ENCODE results near the gene TMEM174.
A peak's percentile ranks its signal among the peaks of the same experiment; 100 is the strongest.

TMEM174 gene, protein sequence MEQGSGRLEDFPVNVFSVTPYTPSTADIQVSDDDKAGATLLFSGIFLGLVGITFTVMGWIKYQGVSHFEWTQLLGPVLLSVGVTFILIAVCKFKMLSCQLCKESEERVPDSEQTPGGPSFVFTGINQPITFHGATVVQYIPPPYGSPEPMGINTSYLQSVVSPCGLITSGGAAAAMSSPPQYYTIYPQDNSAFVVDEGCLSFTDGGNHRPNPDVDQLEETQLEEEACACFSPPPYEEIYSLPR

DNA sequence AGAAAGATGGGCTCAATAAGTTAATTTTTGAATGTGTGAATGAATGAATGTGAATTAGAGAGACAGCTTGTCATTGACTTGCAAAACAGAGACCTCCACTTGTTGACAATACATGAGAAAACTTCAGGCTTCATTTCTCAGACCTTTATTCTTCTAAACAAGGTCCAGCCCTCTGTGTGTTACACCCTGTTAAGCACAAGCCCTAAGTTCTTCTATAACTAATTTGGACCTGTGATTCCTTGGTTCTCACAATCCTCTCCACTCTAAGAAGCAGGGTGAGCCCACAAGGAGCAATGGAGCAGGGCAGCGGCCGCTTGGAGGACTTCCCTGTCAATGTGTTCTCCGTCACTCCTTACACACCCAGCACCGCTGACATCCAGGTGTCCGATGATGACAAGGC lies at the start of gene TMEM174:
Gene TMEM174, plus strand, starts transcription at position 243 of the 400 bp plus-strand sequence. Its CDS starts 51 bp downstream, at position 294.
- DNase-seq, result no peak

DNA sequence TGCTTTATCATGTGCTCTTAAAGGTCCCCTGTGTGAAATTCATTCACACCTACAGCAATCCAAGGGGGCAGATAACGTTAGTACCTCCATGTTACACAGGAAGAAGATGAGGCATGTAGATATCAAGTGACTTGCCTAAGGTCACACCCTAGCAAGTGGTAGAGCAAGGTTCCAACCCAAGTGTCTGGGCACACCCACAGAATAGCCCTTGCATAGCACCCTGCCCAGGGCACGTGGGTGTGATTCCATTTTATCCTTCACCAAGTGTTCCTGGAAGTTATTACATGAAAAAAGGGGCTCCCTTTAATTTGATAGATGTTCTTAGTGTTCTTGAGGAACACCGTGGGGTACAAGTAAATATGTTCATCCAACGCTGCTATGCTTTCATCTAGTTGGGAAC lies 47.7 kb upstream of the TMEM174 start:
- no peak for DNase-seq

DNA sequence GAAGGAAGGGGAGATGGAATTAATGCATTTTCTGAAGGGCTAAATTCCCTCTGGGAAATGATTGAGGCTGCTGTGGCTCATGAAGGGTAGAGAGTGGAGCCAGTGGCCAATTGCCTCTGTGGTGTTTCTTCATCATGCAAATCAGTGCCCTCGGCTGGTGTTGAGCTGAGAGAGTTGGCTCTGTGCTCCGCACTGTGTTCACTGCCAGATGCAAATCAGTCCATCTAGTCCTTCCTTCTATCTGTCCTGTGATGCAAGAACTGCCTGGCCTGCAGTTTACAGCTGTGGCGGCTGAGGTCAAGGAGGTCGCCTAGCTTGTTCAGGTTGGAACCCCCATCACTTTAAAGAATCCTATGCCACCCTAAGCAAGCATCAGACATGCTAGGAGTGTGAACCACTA lies 46.6 kb upstream of the TMEM174 start:
- no peak for DNase-seq

DNA sequence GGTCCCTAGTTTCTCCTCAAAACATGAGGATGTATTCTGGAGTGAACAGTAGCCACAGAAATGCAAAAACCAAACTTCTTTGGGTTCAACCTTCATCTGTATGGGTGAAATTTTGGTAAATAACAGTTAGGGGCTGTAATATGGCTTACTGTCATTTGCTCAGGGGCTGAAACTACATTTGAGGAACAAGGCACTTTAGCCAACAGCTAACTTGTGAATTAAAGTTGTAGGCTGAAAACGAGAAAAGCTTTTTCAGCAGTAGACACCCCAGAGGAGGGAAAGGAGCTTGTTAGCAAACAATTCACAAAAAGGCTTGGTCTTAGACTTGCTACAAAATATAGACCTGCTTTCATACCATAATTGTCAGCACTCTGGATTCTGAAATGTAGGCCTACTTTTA lies 46.0 kb upstream of the TMEM174 start:
- no peak for DNase-seq

DNA sequence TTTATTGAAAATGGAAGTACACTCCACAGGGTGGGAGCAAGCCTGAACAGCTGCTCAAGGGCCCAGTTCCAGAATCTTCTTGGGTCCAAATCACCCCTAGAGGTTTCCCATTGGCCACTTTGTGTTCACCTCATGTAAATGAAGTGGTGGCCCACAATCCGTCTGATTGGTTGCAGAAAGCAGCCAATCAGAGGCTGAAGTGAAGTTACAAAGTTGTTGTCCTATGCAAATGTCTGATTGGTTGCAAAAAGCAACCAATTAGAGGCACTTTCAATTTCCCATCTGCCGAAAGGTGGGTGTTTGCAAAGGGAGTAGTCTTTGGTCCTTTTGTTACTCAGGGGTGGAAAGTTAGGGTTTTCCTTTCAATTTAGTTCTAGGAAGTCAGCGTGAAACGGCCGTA lies 43.9 kb upstream of the TMEM174 start:
- no peak for DNase-seq

DNA sequence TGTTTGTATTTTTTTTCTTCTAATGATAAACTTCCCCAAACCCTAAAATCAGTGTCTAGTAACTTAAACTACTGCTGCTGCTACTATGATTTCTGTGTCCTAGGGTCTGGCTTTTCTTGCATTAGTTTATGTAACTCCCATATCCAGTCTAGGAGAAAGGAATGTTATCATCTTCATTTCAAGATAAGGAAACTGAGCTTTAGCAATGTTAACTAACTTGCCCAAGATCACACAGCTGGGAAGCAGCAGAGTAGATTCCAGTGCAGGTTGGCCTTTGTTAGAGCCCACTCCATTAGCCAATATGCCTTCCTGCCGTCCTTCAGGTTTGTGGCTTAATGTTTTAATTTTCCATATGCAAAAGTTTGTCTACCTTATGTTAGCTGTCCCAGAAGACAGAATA lies 42.2 kb upstream of the TMEM174 start:
- DNase-seq, result no peak

DNA sequence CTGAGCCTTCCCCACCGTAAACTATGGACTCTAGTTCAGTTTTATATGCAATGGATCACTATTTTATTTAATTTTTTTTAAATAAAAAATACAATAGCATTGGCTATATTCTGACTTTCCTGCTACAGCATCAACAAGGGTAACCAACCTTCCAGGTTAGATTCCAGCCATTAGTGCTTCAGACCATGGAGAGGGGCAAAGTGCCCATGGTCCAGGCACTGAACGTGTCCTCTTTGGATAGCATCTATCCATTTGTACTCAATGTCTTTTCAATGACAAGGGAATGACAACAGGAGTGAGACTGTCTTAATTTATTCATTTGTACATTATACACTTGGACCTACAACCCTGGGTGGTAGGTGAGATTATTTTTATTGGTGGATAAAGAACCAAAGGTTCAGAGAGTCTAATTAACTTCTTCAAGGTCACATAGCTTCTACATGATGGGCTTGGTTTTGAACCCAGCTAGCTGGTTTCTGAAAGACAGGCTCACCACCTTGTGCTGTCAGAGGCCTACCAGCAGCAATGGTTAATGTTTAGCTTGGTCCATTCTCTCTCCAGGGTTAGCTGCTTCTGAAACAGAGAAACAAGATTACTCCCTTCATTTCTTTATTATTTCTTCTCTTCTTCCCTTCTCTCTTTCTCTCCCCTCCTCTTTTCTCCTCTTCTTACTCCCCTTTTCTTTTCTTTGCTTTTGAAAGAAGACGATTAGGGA lies 41.1 kb upstream of the TMEM174 start:
- DNase-seq, result no peak

DNA sequence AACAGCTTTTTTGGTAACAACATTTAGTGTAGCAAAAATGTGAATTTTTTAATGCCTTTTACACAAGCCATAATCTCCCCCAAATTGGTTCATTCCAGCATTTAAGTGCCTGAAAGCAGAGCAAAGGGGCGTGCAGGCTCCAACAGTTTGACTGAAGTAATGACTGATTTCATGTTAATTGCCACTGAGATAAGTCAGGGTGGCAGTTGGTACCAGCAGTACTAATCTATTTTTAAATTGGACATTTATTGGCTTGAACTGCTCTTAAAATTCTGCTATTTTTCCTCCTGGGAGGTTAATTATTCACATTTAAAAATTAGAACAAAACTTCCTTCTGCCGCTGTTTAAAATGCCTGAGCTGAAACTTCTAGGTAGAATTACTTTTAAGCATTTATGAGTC lies 40.2 kb upstream of the TMEM174 start:
- no peak for DNase-seq

DNA sequence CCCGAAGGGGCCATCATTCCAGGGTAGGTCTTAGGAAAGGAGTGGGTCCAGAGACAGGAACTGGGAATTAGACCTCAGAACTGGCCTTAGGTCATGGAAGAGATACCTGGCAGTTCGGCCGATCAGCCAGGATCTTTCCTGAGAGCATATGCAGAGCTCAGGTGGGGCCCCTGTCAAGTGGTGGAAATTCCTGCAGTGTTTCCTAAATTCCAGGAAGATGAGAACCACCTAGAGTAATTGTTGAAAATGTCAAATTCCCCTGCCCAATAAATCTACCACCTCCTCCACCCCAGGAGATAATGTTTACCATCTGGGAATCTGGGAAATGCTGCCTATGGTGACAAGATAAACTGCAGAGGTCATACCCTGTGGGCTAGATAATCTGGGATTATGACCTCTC lies 38.0 kb upstream of the TMEM174 start:
- no peak for DNase-seq

DNA sequence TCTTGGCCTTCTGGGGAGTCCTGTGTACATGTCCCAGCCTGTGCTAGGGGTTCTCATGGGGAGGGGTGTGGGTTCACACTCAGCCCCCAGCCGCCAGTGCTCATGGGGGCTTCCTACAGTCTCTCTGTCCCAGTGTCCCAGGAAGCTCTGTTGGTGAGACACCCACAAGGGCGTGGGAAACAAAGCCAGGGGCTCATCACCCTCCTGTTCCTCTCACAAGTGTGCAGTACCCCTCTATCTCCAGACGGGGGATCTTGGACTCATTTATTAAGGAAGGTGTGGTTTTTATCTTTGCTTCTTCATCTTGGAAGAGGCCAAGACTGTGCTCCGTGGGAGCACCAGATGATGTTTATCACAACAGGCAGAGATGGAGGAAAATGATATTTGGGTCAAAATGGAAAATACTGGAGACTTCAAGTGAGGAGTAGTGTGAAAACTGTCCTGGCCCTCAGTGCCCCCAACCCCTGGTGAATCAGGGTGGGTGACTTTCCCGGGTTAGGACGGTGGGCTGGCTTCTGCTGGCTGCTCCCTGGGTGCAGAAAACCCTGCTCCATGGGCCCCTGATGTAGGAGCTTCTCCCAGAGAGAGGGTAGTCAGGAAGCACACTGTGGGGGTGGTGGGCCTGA lies 37.5 kb upstream of the TMEM174 start:
- DNase-seq, result peak; percentile 10

DNA sequence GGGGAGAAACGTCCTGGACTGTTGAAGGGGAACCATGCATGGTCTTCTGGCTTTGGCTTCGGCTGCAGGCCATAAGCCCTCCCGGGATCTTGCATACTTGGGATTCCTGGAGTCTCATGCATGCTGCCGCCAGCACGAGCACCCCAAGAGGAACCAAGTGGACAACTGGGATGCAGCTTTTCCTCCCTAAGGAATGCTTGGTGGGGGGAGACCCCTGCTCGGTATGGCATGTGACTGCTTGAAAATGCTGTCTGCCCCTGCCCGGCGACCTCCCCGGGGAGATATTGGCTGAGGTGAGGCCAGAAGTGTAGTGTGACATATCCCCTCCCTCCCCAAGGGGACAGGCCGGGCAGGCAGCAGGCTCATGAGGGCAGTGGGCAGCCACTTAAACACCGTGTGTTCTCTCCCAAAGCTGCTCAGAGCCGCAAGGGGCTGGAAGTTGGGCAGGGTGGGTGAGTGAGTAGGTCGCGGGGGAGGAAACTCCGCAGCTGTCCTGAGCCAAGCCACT lies 36.9 kb upstream of the TMEM174 start:
- no peak for DNase-seq

DNA sequence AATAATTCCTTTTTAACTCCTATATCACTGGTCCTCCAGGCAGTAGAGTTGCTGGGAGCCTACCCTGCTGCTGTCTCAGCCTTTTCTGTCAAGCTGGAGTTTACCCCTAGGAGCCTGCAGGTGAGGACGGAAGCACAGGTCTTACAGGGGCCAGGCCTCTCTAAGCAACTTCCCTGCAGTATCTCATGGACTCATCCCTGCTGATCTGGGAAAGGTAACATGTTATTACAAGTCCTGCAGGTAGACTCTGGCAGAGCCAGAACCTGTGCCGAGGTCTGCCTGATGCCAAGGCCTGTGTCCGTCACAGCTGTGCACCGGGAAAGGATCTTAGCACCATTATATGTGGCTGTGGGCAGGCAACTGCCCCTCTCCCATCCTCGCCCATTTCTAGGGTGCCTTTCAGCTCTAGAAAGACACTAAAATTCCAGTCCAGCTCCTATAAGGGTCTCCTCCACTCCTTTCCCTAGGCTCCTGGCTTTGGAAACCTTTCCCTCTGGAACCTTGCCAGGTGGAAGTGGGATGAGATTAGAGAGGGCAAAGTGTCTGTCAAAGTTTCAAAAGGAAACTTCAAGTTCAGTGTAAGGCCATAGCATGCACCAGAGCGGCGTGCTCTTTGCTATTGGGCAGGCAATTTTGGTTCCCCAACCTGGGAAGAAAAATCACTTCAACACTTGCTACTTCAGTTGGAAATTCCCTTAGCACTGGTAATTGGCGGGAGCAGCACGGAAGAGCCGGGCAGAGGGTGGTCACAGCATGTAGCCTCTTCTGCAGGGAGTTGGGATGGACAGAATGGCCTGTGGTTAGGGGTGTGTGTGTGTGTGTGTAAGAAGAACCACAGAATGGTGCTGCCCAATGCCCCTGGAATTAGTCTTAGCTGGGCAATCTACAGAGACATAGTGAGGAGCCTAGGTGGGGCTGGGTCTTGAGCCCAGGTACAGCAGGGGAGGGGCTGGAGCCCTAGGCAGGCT lies 35.1 kb upstream of the TMEM174 start:
- DNase-seq, result no peak

DNA sequence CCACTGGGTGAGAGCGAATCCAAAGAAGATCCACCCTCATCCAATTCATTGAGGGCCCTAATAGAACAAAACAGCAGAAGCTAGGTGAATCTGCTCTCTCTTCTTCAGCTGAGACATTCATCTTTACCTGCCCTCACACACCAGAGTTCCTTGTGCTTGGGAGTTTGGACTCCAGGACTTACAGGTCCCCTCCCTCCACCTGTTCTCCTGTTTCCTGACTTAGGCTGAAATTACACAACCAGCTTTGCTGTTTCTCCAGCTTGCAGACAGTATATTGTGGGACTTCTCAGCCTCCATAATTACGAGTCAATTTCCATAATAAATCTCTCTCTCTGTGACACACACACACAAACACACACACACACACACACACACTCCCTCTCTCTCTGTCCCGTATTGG lies 33.5 kb upstream of the TMEM174 start:
- no peak for DNase-seq

DNA sequence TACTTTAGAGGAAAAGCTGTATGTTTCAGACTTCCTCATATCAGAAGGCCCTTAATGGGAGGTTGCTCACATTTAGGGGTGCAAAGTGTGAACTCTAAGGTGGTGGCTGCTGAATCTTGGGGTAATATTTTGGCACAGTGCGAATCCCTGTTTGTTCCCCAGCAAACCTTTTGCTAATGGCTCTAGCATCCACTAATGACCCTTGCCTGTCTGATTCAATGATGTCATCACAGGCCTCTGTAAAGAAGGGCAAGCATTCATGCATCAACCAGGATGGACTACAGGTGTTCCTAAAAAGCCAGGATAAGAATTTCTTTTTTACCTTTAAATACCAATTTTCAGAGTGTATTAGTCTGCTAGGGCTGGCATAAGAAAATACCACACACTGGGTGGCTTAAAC lies 32.2 kb upstream of the TMEM174 start:
- no peak for DNase-seq

DNA sequence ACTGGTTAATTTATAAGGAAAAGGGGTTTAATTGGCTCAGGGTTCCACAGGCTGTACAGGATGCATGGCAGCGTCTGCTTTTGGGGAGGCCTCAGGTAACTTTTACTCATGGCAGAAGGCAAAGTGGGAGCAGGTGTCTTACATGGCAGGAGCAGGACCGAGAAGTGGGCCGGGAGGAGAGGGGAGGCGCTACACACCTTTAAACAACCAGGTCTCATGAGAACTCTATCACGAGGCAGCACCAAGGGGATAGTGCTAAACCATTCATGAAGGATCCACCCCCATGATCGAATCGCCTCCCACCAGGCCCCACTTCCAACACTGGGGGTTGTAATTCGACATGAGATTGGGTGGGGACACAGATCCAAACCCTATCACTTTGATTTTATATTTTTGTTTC lies 31.0 kb upstream of the TMEM174 start:
- DNase-seq, result no peak

DNA sequence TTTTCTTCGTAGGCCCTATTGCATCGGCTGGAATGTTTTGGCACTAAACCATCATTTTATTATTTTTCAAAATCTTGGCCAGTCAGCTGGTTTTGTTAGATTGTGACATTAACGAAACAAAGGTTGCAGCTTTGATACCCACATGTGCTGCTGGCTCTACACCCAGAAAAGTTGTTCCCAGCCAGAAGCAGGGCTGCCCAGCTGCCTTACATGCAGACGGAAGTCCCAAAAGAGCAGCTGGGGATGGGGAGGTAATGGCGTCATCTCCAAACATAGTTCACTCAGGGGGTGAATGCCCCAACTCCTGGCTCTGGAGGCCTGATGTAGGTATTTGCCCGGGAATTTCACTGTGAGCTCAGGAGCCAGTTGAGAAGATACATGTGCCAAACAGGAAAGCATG lies 29.3 kb upstream of the TMEM174 start:
- no peak for DNase-seq

DNA sequence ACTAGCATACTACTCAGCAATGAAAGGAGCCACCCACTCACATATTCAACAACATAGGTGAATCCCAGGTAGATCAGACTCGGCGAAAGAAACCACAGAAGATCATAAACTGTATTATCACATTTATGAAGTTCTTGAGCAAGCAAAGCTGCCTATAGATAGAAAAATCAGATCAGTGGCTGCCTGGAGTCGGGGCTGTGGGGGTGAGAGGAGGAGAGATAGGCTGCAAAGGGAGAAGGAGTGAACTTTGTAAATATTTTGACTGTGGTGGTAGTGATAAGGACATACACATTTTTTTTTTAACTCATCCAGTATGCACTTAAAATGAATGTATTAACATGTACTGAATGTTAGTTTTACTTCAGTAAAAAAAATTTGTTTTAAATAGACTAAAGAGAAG lies 23.5 kb upstream of the TMEM174 start:
- DNase-seq, result no peak

DNA sequence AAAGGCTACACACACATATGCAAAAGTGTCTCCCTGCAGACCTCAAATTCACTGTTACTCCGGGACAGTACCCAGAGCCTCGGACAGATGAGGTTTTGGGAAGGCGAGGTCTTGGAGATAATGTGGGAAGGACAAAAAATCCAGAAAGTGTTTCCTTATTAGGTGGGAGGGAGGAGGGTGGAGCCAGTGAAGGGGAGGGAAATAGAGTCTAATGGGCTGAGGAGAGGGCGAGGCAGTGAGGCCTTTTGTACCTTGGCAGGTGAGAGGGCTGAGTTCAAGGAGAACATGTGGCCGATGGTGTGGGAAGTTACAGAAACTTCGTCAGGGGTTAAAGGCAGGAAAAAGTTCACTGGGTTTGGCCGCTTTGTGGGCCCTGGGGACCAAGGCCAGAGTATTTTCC lies 22.1 kb upstream of the TMEM174 start:
- DNase-seq, result no peak

DNA sequence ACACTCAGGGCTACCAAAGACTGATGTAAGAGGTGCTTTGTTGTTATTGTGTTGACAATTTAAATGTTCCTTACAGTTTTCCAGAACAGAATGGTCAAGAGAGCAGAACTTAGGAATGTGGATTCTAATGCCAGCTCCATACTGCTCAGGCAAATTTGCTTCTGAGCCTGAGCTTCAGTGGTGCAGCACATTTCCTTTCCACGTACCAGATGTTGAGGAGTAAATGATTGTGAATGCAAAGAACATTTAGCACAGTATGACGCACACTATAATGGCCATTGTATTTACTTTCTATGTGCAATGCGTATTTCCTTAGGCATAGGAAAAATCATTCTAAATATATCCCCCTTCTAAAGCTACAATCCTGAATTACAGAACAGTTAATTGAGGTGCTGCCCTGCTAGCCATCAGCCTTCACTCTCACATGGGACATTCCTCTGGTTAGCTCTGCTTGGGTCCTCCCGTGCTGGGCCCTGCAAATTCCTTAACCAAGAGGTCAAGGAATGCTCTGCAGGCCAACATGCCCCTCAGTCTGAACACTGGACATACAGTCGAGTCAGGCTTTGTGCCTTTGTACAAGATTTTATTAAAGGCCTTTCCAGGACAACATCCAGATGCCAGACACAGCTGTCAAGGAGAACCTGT lies 21.1 kb upstream of the TMEM174 start:
- no peak for DNase-seq

DNA sequence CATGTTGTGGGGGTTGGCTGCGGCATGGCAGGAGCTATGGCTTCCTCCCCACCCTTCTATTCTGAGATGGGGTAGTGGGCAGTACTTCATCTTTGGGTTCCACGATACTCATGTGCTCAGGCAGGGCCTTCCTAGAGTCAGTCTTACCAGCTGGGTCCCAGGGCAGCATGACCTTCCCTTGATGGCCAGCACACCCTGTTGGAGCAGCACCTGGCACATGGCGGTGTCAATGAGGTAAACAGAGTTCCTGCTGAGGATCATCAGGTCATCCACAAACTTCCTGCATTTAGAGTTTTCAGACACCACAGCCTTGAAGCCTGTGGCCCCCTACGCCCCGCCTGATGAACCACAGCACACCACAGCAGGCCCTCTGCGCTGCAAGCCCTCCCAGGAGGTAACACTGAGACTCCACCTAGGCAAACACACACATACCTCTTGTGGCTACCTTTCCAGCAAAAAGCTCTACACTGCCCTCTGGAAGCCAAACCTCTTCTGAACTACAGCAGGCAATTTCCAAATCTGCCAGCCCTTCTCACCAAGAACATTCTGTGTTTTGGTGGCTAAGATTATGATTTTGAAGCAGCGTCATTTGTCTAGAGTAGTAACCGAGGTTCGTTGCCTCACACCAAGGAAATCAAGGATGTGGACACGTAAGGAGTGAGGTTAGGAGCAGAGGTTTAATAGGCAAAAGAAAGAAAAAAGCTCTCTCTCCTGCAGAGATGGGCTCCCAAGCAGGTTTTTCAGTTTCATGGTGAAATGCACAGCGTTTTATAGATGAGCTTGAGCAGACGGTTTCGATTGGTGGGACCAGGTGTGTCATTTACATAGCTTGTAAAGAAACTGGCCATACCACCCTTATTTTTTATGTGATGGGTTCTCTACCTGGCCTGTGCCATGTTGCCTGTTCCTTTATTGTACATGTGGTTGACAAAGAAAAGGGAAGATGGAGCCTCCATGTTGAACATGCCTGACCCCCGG lies 20.3 kb upstream of the TMEM174 start:
- no peak for DNase-seq

DNA sequence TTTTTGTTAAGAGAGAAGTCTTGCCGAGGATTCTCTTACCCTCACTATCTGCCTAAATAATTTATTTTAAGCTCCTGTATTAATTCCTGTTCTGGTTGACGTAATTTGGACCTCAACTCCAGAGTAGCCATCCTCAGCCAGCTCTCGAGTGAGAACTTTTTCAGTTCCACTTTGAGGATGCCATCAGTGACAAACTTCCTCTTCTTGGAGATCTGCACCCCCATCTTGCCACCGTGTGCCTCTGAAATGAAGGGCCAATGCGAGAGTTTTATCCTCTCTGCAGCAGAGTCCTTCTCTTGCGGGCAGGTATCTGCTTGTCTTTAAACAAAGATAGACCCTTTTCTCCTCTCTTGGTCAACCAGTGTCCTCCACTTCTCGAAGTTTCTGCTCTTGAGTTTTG lies 19.5 kb upstream of the TMEM174 start:
- DNase-seq, result no peak
